Gastrocnemius medialis (tissue), 4 donors: ENCODE data around the gene RBM33.

Source experiments
- CTCF ChIP-seq, 5 experiments: fragments of 450-650 bp in 3 of 5; fragments of 200-600 bp in 2 of 5; sonication (generic) in 2 of 5; IDR thresholded peaks in 4 of 5; conservative IDR thresholded peaks in 1 of 5; 1 replicate in 4 of 5; 2 replicates in 1 of 5; pipeline ENCODE4 v1.5.1; 2016 to 2019; ENCODE audit warnings: antibody characterized with exemption in 5 of 5, mild to moderate bottlenecking in 3 of 5, moderate library complexity in 3 of 5
- POLR2A ChIP-seq, 2 donors: fragments of 450-650 bp; IDR thresholded peaks; one replicate each; pipeline ENCODE4 v1.6.1; 2017; ENCODE audit warnings: antibody characterized with exemption in 2 of 2, mild to moderate bottlenecking in 2 of 2, moderate library complexity in 2 of 2

GRCh38 chr7:155644178-155644970 lies at the start of gene RBM33:
- no peak for TF ChIP-seq CTCF (IDR thresholded peaks at IDR 0.05 in 4 of 5, conservative IDR thresholded peaks at IDR 0.05 in 1 of 5)
- TF ChIP-seq POLR2A (IDR thresholded peaks at IDR 0.05) = peak; percentile 48 to 55
